HEK293 (cell line): ENCODE data around the gene SYNE1.
A peak's percentile ranks its signal among the peaks of the same experiment; 100 is the strongest.

ENCODE experiments used
- CTCF ChIA-PET: fragments of 350-600 bp; formaldehyde crosslinking; extraction: SDS; loops from one replicate; lab custom pipeline; 2021; ENCODE audit warnings: antibody characterized with exemption; lab: Yijun Ruan, JAX
- POLR2A ChIA-PET: fragments of 300-600 bp; formaldehyde crosslinking; extraction: SDS; loops from one replicate; lab custom pipeline; 2020; ENCODE audit warnings: antibody characterized with exemption, inconsistent platforms; lab: Yijun Ruan, JAX
- H3K27ac ChIP-seq: fragments of 200-500 bp; sonication (Bioruptor generic); 2 replicates; pipeline ENCODE4 v1.5.1; 2014; ENCODE audit warnings: low read depth, low read length, control low read depth, inconsistent platforms; ENCODE audit errors: extremely low read depth
- H3K36me3 ChIP-seq, 2 experiments: fragments of 200-500 bp in 1 of 2; sonication (Bioruptor generic) in 1 of 2; 1 replicate in 1 of 2; 2 replicates in 1 of 2; pipeline ENCODE4 v1.5.1; 2014 to 2017; ENCODE audit warnings: inconsistent platforms in 2 of 2, low read length in 2 of 2; ENCODE audit not compliant: control insufficient read depth in 2 of 2, insufficient read depth in 1 of 2
- H3K4me1 ChIP-seq: fragments of 200-500 bp; sonication (Bioruptor generic); 2 replicates; pipeline ENCODE4 v1.5.1; 2014; ENCODE audit warnings: mild to moderate bottlenecking, low read length, inconsistent platforms; ENCODE audit not compliant: control insufficient read depth, insufficient read depth
- H3K4me3 ChIP-seq: 2 replicates; pipeline ENCODE4 v1.5.1; 2011; ENCODE audit warnings: low read depth, mild to moderate bottlenecking, control low read depth, low read length, moderate library complexity
- H3K9me3 ChIP-seq: fragments of 200-500 bp; sonication (Bioruptor generic); 2 replicates; pipeline ENCODE4 v1.5.1; 2014; ENCODE audit warnings: low read depth, low read length, inconsistent platforms; ENCODE audit not compliant: control insufficient read depth, insufficient read depth
- AEBP2 ChIP-seq: fragments of 450-650 bp; formaldehyde crosslinking; IDR thresholded peaks from 2 replicates; pipeline ENCODE4 v1.5.1; 2016; ENCODE audit warnings: missing biosample characterization, missing genetic modification characterization, borderline replicate concordance
- BCL11B ChIP-seq: fragments of 450-650 bp; formaldehyde crosslinking; IDR thresholded peaks from 2 replicates; pipeline ENCODE4 v1.5.1; 2016; ENCODE audit warnings: low read depth, missing biosample characterization, missing genetic modification characterization
- GLI2 ChIP-seq: fragments of 450-650 bp; formaldehyde crosslinking; IDR thresholded peaks from 2 replicates; pipeline ENCODE4; 2017; ENCODE audit warnings: missing biosample characterization, missing genetic modification characterization, low read depth, borderline replicate concordance
- GLIS1 ChIP-seq: fragments of 450-650 bp; formaldehyde crosslinking; IDR thresholded peaks from 2 replicates; pipeline ENCODE4 v1.5.1; 2016; ENCODE audit warnings: missing biosample characterization, missing genetic modification characterization
- MZF1 ChIP-seq: fragments of 450-650 bp; formaldehyde crosslinking; IDR thresholded peaks from 2 replicates; pipeline ENCODE4 v1.5.1; 2017; ENCODE audit warnings: missing biosample characterization, missing genetic modification characterization, borderline replicate concordance
- REPIN1 ChIP-seq: fragments of 450-650 bp; formaldehyde crosslinking; IDR thresholded peaks from 2 replicates; pipeline ENCODE4 v1.5.1; 2017; ENCODE audit warnings: missing biosample characterization, missing genetic modification characterization, low read depth
- SETDB1 ChIP-seq: IDR thresholded peaks from one replicate; pipeline ENCODE4 v1.6.1; 2017; ENCODE audit warnings: mild to moderate bottlenecking, low read length, moderate library complexity, mixed read lengths; ENCODE audit not compliant: insufficient read length
- ZFP69B ChIP-seq: fragments of 450-650 bp; formaldehyde crosslinking; IDR thresholded peaks from 2 replicates; pipeline ENCODE4 v1.5.1; 2016; ENCODE audit warnings: missing biosample characterization, missing genetic modification characterization
- ZNF146 ChIP-seq: fragments of 450-650 bp; formaldehyde crosslinking; IDR thresholded peaks from 2 replicates; pipeline ENCODE4 v1.5.1; 2016; ENCODE audit warnings: missing biosample characterization, missing genetic modification characterization
- ZNF148 ChIP-seq: fragments of 450-650 bp; formaldehyde crosslinking; IDR thresholded peaks from 2 replicates; pipeline ENCODE4 v1.5.0; 2017; ENCODE audit warnings: missing biosample characterization, missing genetic modification characterization, borderline replicate concordance
- ZNF18 ChIP-seq: fragments of 450-650 bp; formaldehyde crosslinking; IDR thresholded peaks from 2 replicates; pipeline ENCODE4 v1.5.1; 2016; ENCODE audit warnings: missing biosample characterization, missing genetic modification characterization
- ZNF184 ChIP-seq: fragments of 450-650 bp; IDR thresholded peaks from 2 replicates; pipeline ENCODE4 v1.5.1; 2018; ENCODE audit warnings: missing biosample characterization, mild to moderate bottlenecking, missing genetic modification characterization
- ZNF214 ChIP-seq: fragments of 450-650 bp; formaldehyde crosslinking; IDR thresholded peaks from 2 replicates; pipeline ENCODE4 v1.5.1; 2017; ENCODE audit warnings: missing biosample characterization, mild to moderate bottlenecking, missing genetic modification characterization, borderline replicate concordance
- ZNF248 ChIP-seq: fragments of 450-650 bp; formaldehyde crosslinking; IDR thresholded peaks from 2 replicates; pipeline ENCODE4 v1.5.1; 2017; ENCODE audit warnings: missing biosample characterization, missing genetic modification characterization
- ZNF26 ChIP-seq: fragments of 450-650 bp; formaldehyde crosslinking; IDR thresholded peaks from 2 replicates; pipeline ENCODE4 v1.5.1; 2016; ENCODE audit warnings: missing biosample characterization, missing genetic modification characterization
- ZNF280C ChIP-seq: fragments of 450-650 bp; formaldehyde crosslinking; IDR thresholded peaks from 2 replicates; pipeline ENCODE4 v1.5.1; 2016; ENCODE audit warnings: missing biosample characterization, missing genetic modification characterization
- ZNF544 ChIP-seq: fragments of 450-650 bp; formaldehyde crosslinking; IDR thresholded peaks from 2 replicates; pipeline ENCODE4 v1.5.0; 2017; ENCODE audit warnings: missing biosample characterization, missing genetic modification characterization
- ZNF600 ChIP-seq: fragments of 450-650 bp; formaldehyde crosslinking; IDR thresholded peaks from 2 replicates; pipeline ENCODE4 v1.5.1; 2016; ENCODE audit warnings: missing biosample characterization, missing genetic modification characterization
- ZNF660 ChIP-seq: fragments of 450-650 bp; IDR thresholded peaks from 2 replicates; pipeline ENCODE4 v1.5.1; 2018; ENCODE audit warnings: missing biosample characterization, mild to moderate bottlenecking, missing genetic modification characterization

Gene SYNE1

GRCh38 chr6:152094992-152095592 is 542.1 kb downstream of the SYNE1 start (continued):
- TF ChIP-seq ZNF18 (tag by site-specific recombination): no peak
- no peak for TF ChIP-seq BCL11B
- no peak for TF ChIP-seq GLI2 (tag by site-specific recombination)
- no peak for TF ChIP-seq REPIN1 (tag by site-specific recombination)
- no peak for TF ChIP-seq ZNF248 (tag by site-specific recombination)
- 0 out of 2 replicates have a peak, but pooled peaks have one; percentile 3 for TF ChIP-seq ZNF146 (tag by site-specific recombination)
- no peak for TF ChIP-seq MZF1 (tag by site-specific recombination)
- TF ChIP-seq, all 188 proteins: peak for 45

GRCh38 chr6:152094276-152094675 is 542.9 kb downstream of the SYNE1 start:
- H3K4me3 ChIP-seq: no peak overlapping the region
- ChIA-PET POLR2A (no interaction called here), CTCF (no interaction called here)
- no peaks in the 10 kb centered on the region for H3K9me3 ChIP-seq
- H3K27ac ChIP-seq: no peak overlapping the region
- TF ChIP-seq ZNF660 (tag by site-specific recombination) (no peak), ZNF214 (tag by site-specific recombination) (no peak), ZNF184 (tag by site-specific recombination) (no peak), ZNF544 (tag by site-specific recombination) (no peak)
- peaks cover 20% of the 10 kb centered on the region for H3K4me1 ChIP-seq
- no peaks in the 10 kb centered on the region for H3K36me3 ChIP-seq

GRCh38 chr6:152093711-152094110 is 543.5 kb downstream of the SYNE1 start:
- ChIA-PET POLR2A (no interaction called here), CTCF (no interaction called here)
- Histone ChIP-seq H3K36me3 (no peaks in the 10 kb centered on the region), H3K27ac (no peak overlapping the region; the same call in 1 of the 2 replicates), H3K4me1 (peaks cover 20% of the 10 kb centered on the region), H3K9me3 (no peaks in the 10 kb centered on the region), H3K4me3 (no peak overlapping the region)
- peak; percentile 26; the same call in 1 of the 2 replicates for TF ChIP-seq GLIS1 (tag by site-specific recombination)
- TF ChIP-seq ZNF600 (tag by site-specific recombination): peak; percentile 35; the same call in 1 of the 2 replicates
- TF ChIP-seq ZNF148 (tag by site-specific recombination): no peak
- no peak for TF ChIP-seq ZFP69B (tag by site-specific recombination)
- no peak for TF ChIP-seq ZNF280C
- TF ChIP-seq SETDB1: peak; percentile 25
- TF ChIP-seq AEBP2 (tag by site-specific recombination): no peak
- no peak for TF ChIP-seq ZNF26 (tag by site-specific recombination)
